Ishikawa (cell line): ENCODE results near the gene BTRC.

ENCODE experiments used
- CEBPB ChIP-seq: IDR thresholded peaks from 2 replicates; pipeline ENCODE4 v1.6.1; 2012
- CREB1 ChIP-seq: IDR thresholded peaks from 2 replicates; pipeline ENCODE4 v1.6.1; 2012; ENCODE audit warnings: low read depth
- EGR1 ChIP-seq: IDR thresholded peaks from 2 replicates; pipeline ENCODE4 v1.6.1; 2012
- EP300 ChIP-seq: IDR thresholded peaks from 2 replicates; pipeline ENCODE4 v1.6.1; 2012; ENCODE audit warnings: borderline replicate concordance
- TAF1 ChIP-seq: IDR thresholded peaks from 2 replicates; pipeline ENCODE4 v1.6.1; 2012; ENCODE audit warnings: low read depth, mild to moderate bottlenecking
- TCF12 ChIP-seq: IDR thresholded peaks from 2 replicates; pipeline ENCODE4 v1.6.1; 2012; ENCODE audit warnings: low read depth
- TF ChIP-seq, protein P1 (sequence below): IDR thresholded peaks from 2 replicates; pipeline ENCODE4 v1.6.1; 2012
- TF ChIP-seq, protein P2 (sequence below): IDR thresholded peaks from 2 replicates; pipeline ENCODE4 v1.6.1; 2012; ENCODE audit warnings: low read depth, mild to moderate bottlenecking

DNA sequence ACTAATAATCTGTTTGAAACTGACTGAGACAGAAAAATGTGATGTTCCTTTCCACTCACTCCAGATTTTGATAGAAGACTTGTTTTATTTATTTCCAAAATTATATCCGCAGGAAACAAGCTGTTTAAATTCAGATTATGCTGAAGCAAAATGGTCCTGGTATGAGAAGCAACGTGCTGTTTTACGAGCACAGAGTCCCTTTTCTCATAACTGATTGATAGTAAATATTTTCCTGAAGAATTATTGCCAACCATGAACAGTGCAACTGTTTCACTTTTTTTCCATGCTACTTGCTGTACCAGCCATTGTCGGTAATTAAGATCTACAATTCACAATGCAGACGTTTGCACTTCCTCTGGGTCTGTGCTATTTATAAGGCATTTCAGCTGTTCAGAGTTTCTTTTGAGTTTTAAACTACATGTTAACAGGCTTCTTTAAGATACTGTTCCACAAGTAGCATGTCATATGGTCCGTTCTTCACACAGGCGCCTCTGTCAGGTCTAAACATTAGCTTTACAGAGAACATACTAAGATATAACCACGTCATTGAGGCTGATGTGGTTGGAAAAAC lies 130.3 kb downstream of the BTRC start:
- TF ChIP-seq, protein P1, sequence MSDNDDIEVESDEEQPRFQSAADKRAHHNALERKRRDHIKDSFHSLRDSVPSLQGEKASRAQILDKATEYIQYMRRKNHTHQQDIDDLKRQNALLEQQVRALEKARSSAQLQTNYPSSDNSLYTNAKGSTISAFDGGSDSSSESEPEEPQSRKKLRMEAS: no peak
- no peak for TF ChIP-seq CEBPB
- no peak for TF ChIP-seq TAF1
- TF ChIP-seq, protein P2, sequence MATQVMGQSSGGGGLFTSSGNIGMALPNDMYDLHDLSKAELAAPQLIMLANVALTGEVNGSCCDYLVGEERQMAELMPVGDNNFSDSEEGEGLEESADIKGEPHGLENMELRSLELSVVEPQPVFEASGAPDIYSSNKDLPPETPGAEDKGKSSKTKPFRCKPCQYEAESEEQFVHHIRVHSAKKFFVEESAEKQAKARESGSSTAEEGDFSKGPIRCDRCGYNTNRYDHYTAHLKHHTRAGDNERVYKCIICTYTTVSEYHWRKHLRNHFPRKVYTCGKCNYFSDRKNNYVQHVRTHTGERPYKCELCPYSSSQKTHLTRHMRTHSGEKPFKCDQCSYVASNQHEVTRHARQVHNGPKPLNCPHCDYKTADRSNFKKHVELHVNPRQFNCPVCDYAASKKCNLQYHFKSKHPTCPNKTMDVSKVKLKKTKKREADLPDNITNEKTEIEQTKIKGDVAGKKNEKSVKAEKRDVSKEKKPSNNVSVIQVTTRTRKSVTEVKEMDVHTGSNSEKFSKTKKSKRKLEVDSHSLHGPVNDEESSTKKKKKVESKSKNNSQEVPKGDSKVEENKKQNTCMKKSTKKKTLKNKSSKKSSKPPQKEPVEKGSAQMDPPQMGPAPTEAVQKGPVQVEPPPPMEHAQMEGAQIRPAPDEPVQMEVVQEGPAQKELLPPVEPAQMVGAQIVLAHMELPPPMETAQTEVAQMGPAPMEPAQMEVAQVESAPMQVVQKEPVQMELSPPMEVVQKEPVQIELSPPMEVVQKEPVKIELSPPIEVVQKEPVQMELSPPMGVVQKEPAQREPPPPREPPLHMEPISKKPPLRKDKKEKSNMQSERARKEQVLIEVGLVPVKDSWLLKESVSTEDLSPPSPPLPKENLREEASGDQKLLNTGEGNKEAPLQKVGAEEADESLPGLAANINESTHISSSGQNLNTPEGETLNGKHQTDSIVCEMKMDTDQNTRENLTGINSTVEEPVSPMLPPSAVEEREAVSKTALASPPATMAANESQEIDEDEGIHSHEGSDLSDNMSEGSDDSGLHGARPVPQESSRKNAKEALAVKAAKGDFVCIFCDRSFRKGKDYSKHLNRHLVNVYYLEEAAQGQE: no peak
- TF ChIP-seq TCF12: no peak
- TF ChIP-seq EP300: no peak
- no peak for TF ChIP-seq CREB1
- TF ChIP-seq EGR1: no peak
